ENCODE measurements around the gene REXO1. TPM values are rescaled to one million over a fixed set of nuclear protein-coding genes. Genes with fewer than 3 reads are reported as not detected.
"Not testable (repeated sequence)": the region's sequence is repeated elsewhere in the genome, so short reads cannot be mapped to it uniquely, and the experiment has no call there.

The REXO1 gene
- total RNA-seq, 1 experiment from 2014 or later = 52.2 TPM

GRCh38 chr19:1882089-1882785, 34.0 kb upstream of the REXO1 start:
- H3K4me2 ChIP-seq (ENCODE audit: low read length) = no peak overlapping the region
- POLR2A ChIA-PET = no interaction called here
- H4K20me1 ChIP-seq (ENCODE audit: insufficient read depth) = no peaks in the 10 kb centered on the region

GRCh38 chr19:1881393-1882088, 33.3 kb upstream of the REXO1 start:
- intact Hi-C loops (cut with micrococcal nuclease); DNase-seq (ENCODE audit: low read depth, low spot score); H3K9ac ChIP-seq (ENCODE audit: low read length); ATAC-seq; BruUV-seq (replicated peaks); CTCF ChIA-PET; RAD21 ChIA-PET (ENCODE audit: low non-redundant PET in 1 of 2, low total read pairs in 2 of 2, uncharacterized antibody in 2 of 2, unreplicated experiment in 2 of 2); H2AFZ ChIP-seq (ENCODE audit: low read depth, low read length, poor library complexity, severe bottlenecking); H3K27me3 ChIP-seq (ENCODE audit: insufficient read depth, low read length); H3K36me3 ChIP-seq (ENCODE audit: control insufficient read depth in 1 of 2, insufficient read depth in 2 of 2, low read length in 2 of 2); H3K4me2 ChIP-seq (ENCODE audit: low read length); POLR2A ChIA-PET; H3K9me3 ChIP-seq (ENCODE audit: control insufficient read depth in 1 of 2, insufficient read depth in 1 of 2, low read depth in 1 of 2, low read length in 2 of 2); H3K9me2 ChIP-seq (ENCODE audit: insufficient read depth); H3K27ac ChIP-seq (ENCODE audit: low read depth, low read length); H4K20me1 ChIP-seq (ENCODE audit: insufficient read depth); H3K4me3 ChIP-seq (replicated peaks in 1 of 2; ENCODE audit: low read depth in 1 of 2, low read length in 2 of 2): not testable (repeated sequence)
- Histone ChIP-seq H3K4me1 (ENCODE audit: control insufficient read depth in 1 of 2, insufficient read depth in 2 of 2, low read length in 2 of 2) (peaks cover 11 to 32% of the 10 kb centered on the region in 2 experiments; a peak in 3 of 4 replicates), H3K79me2 (ENCODE audit: insufficient read depth, low read length) (peaks cover 44% of the 10 kb centered on the region)

More at GRCh38 chr19:1882089-1882785, 34.0 kb upstream of the REXO1 start:
- no TSS peak for BruUV-seq (replicated peaks)
- DNase-seq (ENCODE audit: low read depth, low spot score) (no peak), ATAC-seq (no peak)
- Histone ChIP-seq H3K9me2 (ENCODE audit: insufficient read depth) (no peaks in the 10 kb centered on the region), H3K9ac (ENCODE audit: low read length) (no peak overlapping the region), H3K27me3 (ENCODE audit: insufficient read depth, low read length) (no peaks in the 10 kb centered on the region), H3K79me2 (ENCODE audit: insufficient read depth, low read length) (peaks cover 44% of the 10 kb centered on the region), H3K9me3 (ENCODE audit: control insufficient read depth in 1 of 2, insufficient read depth in 1 of 2, low read depth in 1 of 2, low read length in 2 of 2) (no peaks in the 10 kb centered on the region), H3K4me1 (ENCODE audit: control insufficient read depth in 1 of 2, insufficient read depth in 2 of 2, low read length in 2 of 2) (peaks cover 10 to 30% of the 10 kb centered on the region in 2 experiments; a peak in 3 of 4 replicates), H2AFZ (ENCODE audit: low read depth, low read length, poor library complexity, severe bottlenecking) (no peak overlapping the region), H3K27ac (ENCODE audit: low read depth, low read length) (no peak overlapping the region), H3K4me3 (replicated peaks in 1 of 2; ENCODE audit: low read depth in 1 of 2, low read length in 2 of 2) (no peak overlapping the region), H3K36me3 (ENCODE audit: control insufficient read depth in 1 of 2, insufficient read depth in 2 of 2, low read length in 2 of 2) (no peaks in the 10 kb centered on the region)
- intact Hi-C loops (cut with micrococcal nuclease) = no loop called here
- RAD21 ChIA-PET (ENCODE audit: low non-redundant PET in 1 of 2, low total read pairs in 2 of 2, uncharacterized antibody in 2 of 2, unreplicated experiment in 2 of 2) = no interaction called here
- TF ChIP-seq EZH2phosphoT487 (IDR thresholded peaks at IDR 0.05; ENCODE audit: borderline replicate concordance) (no peak), JUND (IDR thresholded peaks at IDR 0.05) (no peak), RAD21 (IDR thresholded peaks at IDR 0.05; ENCODE audit: low read depth) (no peak), ATF3 (IDR thresholded peaks at IDR 0.05) (no peak), SRF (IDR thresholded peaks at IDR 0.05; ENCODE audit: low read depth) (no peak), ZFX (IDR thresholded peaks at IDR 0.05) (no peak), ELF1 (IDR thresholded peaks at IDR 0.05; ENCODE audit: borderline replicate concordance, low read depth) (no peak), ZNF274 (IDR thresholded peaks at IDR 0.05; ENCODE audit: low read depth, low read length) (no peak), FOSL1 (IDR thresholded peaks at IDR 0.05; ENCODE audit: low read depth) (no peak), TCF7L2 (IDR thresholded peaks at IDR 0.05; ENCODE audit: borderline replicate concordance, extremely low read depth, insufficient read depth, insufficient read length) (no peak), MAX (IDR thresholded peaks at IDR 0.05) (no peak), CTCF (IDR thresholded peaks at IDR 0.05 in 2 of 3, conservative IDR thresholded peaks at IDR 0.05 in 1 of 3; ENCODE audit: borderline replicate concordance in 1 of 3, insufficient read depth in 1 of 3, low read depth in 2 of 3, low read length in 2 of 3) (no peak), EGR1 (IDR thresholded peaks at IDR 0.05; ENCODE audit: low read depth) (no peak), SIN3A (IDR thresholded peaks at IDR 0.05; ENCODE audit: low read depth) (no peak)
- CTCF ChIA-PET = no interaction called here
